IMR-90 (cell line): Measurements from ENCODE around the gene KRTAP20-3.

Experiments
- FOS ChIP-seq: fragments of 150-350 bp; IDR thresholded peaks from 2 replicates; pipeline ENCODE4 v1.6.1; 2016; ENCODE audit warnings: low read depth, low read length
- POLR2A ChIP-seq: IDR thresholded peaks from 2 replicates; pipeline ENCODE4 v1.6.1; 2012; ENCODE audit warnings: mild to moderate bottlenecking, low read depth, low read length
- RCOR1 ChIP-seq: IDR thresholded peaks from 2 replicates; pipeline ENCODE4 v1.6.1; 2012; ENCODE audit warnings: mild to moderate bottlenecking, low read length, improper control_type of control experiment; ENCODE audit not compliant: insufficient replicate concordance
- TF ChIP-seq, protein P1 (sequence below): conservative IDR thresholded peaks from 2 replicates; pipeline ENCODE4 v1.5.1; 2012; ENCODE audit warnings: mild to moderate bottlenecking, low read depth, low read length, improper control_type of control experiment

DNA sequence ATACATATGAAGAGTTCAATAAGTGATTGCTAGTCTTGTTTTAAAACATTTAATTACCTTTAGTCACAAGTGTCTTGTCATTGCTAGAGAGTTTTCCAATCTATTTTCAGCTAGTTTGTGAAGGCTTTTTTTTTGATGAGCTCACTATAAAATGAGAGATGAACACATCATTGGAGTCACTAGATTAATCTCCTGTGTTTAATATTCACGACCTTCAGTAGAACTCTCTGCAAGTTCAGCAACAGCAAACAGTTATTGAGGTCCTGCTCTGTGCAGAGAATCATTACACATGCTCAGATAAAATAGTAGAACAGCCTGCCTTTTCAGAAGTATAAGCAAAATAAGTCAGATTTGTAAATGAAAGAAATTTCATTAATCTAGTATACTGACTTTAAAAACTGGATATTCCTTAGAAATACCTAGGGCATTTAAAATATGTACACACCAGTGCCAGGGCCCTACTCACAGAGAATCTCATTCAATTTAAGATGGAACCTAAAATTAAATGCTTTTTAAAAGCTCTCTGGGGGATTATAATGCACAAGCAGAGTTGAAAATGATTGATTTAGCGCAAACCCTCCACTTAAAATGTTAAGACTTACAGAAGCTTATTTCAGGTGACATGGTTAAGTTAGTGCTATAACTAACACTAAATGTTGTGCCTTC is 30.5 kb downstream of the KRTAP20-3 start:
- TF ChIP-seq, protein P1, sequence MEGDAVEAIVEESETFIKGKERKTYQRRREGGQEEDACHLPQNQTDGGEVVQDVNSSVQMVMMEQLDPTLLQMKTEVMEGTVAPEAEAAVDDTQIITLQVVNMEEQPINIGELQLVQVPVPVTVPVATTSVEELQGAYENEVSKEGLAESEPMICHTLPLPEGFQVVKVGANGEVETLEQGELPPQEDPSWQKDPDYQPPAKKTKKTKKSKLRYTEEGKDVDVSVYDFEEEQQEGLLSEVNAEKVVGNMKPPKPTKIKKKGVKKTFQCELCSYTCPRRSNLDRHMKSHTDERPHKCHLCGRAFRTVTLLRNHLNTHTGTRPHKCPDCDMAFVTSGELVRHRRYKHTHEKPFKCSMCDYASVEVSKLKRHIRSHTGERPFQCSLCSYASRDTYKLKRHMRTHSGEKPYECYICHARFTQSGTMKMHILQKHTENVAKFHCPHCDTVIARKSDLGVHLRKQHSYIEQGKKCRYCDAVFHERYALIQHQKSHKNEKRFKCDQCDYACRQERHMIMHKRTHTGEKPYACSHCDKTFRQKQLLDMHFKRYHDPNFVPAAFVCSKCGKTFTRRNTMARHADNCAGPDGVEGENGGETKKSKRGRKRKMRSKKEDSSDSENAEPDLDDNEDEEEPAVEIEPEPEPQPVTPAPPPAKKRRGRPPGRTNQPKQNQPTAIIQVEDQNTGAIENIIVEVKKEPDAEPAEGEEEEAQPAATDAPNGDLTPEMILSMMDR, result no peak
- no peak for TF ChIP-seq RCOR1
- no peak for TF ChIP-seq POLR2A
- no peak for TF ChIP-seq FOS
